SK-N-SH (cell line): Measurements from ENCODE around the gene TRAF4. TPM values are rescaled to one million over a fixed set of nuclear protein-coding genes. Genes with fewer than 3 reads are reported as not detected.

ENCODE experiments used
- CTCF ChIA-PET: fragments of 300-600, 350-600 bp; formaldehyde crosslinking; extraction: SDS; loops from one replicate; lab custom pipeline; 2021; lab: Yijun Ruan, JAX
- POLR2A ChIA-PET: fragments of 350-600 bp; sonication (Branson Sonifier 250); formaldehyde crosslinking; extraction: SDS; loops from one replicate; lab custom pipeline; 2020; ENCODE audit warnings: antibody characterized with exemption, inconsistent platforms; lab: Yijun Ruan, JAX
- DNase-seq: peaks from one replicate; pipeline ENCODE4 v3.0.0; 2012
- H2AFZ ChIP-seq: fragments of 200-600 bp; sonication (generic); 2 replicates; pipeline ENCODE4 v1.8.1; 2016; ENCODE audit warnings: antibody characterized with exemption, mild to moderate bottlenecking, low read depth
- H3F3A ChIP-seq: fragments of 200-600 bp; sonication (generic); replicated peaks from 2 replicates; pipeline ENCODE3; 2016; ENCODE audit warnings: antibody characterized with exemption, mild to moderate bottlenecking; ENCODE audit not compliant: insufficient read depth
- H3K27ac ChIP-seq, 2 experiments: fragments of 200-500 bp in 1 of 2; fragments of 200-600 bp in 1 of 2; sonication (Bioruptor generic) in 1 of 2; sonication (generic), shearing (Covaris generic) in 1 of 2; 2 replicates each; pipeline versions ENCODE4 v1.5.1 to v1.6.1; 2014 to 2016; ENCODE audit warnings: low read depth in 2 of 2, inconsistent platforms in 1 of 2, low read length in 1 of 2, mild to moderate bottlenecking in 1 of 2, mixed read lengths in 1 of 2
- H3K27me3 ChIP-seq: fragments of 200-600 bp; sonication (generic), shearing (Covaris generic); 2 replicates; pipeline ENCODE4 v1.6.1; 2016; ENCODE audit warnings: mixed run types; ENCODE audit not compliant: insufficient read depth
- H3K36me3 ChIP-seq, 2 experiments: fragments of 200-500 bp in 1 of 2; fragments of 200-600 bp in 1 of 2; sonication (Bioruptor generic) in 1 of 2; sonication (generic) in 1 of 2; replicated peaks in 1 of 2; 2 replicates each; pipeline versions ENCODE3 to v1.5.1; 2014 to 2016; ENCODE audit warnings: low read length in 1 of 2, mild to moderate bottlenecking in 1 of 2; ENCODE audit not compliant: insufficient read depth in 2 of 2, control insufficient read depth in 1 of 2
- H3K4me1 ChIP-seq, 2 experiments: fragments of 200-500 bp in 1 of 2; fragments of 200-600 bp in 1 of 2; sonication (Bioruptor generic) in 1 of 2; sonication (generic), shearing (Covaris generic) in 1 of 2; 2 replicates each; pipeline versions ENCODE4 v1.5.1 to v1.6.1; 2014 to 2016; ENCODE audit warnings: low read depth in 1 of 2, low read length in 1 of 2, mixed run types in 1 of 2; ENCODE audit not compliant: insufficient read depth in 2 of 2, control insufficient read depth in 1 of 2
- H3K4me2 ChIP-seq: fragments of 200-600 bp; sonication (generic), shearing (Covaris generic); 2 replicates; pipeline ENCODE4 v1.6.1; 2017; ENCODE audit warnings: mixed run types
- H3K4me3 ChIP-seq, 2 experiments: fragments of 200-500 bp in 1 of 2; fragments of 200-600 bp in 1 of 2; sonication (Bioruptor generic) in 1 of 2; sonication (generic), shearing (Covaris generic) in 1 of 2; 2 replicates each; pipeline versions ENCODE4 v1.5.1 to v1.8.1; 2014 to 2016; ENCODE audit warnings: low read depth in 2 of 2, inconsistent platforms in 1 of 2, low read length in 1 of 2, mild to moderate bottlenecking in 1 of 2, mixed read lengths in 1 of 2, moderate library complexity in 1 of 2
- H3K79me2 ChIP-seq: fragments of 200-600 bp; sonication (generic); 2 replicates; pipeline ENCODE4 v1.8.1; 2017; ENCODE audit warnings: mild to moderate bottlenecking; ENCODE audit not compliant: insufficient read depth
- H3K9ac ChIP-seq: fragments of 200-600 bp; sonication (generic); 2 replicates; pipeline ENCODE4 v1.6.1; 2017; ENCODE audit warnings: mixed run types
- H3K9me2 ChIP-seq: fragments of 200-600 bp; sonication (generic); 2 replicates; pipeline ENCODE4 v1.6.1; 2017; ENCODE audit warnings: mixed run types
- H3K9me3 ChIP-seq: fragments of 200-600 bp; sonication (generic); 2 replicates; pipeline ENCODE4 v1.6.1; 2017; ENCODE audit warnings: mixed run types, mild to moderate bottlenecking, moderate library complexity
- H4K20me1 ChIP-seq: fragments of 200-600 bp; sonication (generic); 2 replicates; pipeline ENCODE4 v1.6.1; 2017; ENCODE audit warnings: mild to moderate bottlenecking, mixed run types; ENCODE audit not compliant: insufficient read depth
- CHD2 ChIP-seq: fragments of 150-350 bp; IDR thresholded peaks from 2 replicates; pipeline ENCODE4 v1.6.1; 2018; ENCODE audit warnings: low read length; ENCODE audit not compliant: partially characterized antibody
- ELF1 ChIP-seq: IDR thresholded peaks from 2 replicates; pipeline ENCODE4 v1.4.0; 2012
- EP300 ChIP-seq, 2 experiments: IDR thresholded peaks; 2 replicates each; pipeline versions ENCODE4 v1.4.0 to v1.6.1; 2012; ENCODE audit warnings: borderline replicate concordance in 1 of 2, low read depth in 1 of 2, low read length in 1 of 2
- EZH2phosphoT487 ChIP-seq: fragments of 200-600 bp; sonication (generic); IDR thresholded peaks from 2 replicates; pipeline ENCODE4 v1.6.1; 2017; ENCODE audit warnings: low read depth, mixed run types, mild to moderate bottlenecking, antibody characterized with exemption, moderate library complexity, borderline replicate concordance
- FOSL2 ChIP-seq: IDR thresholded peaks from 2 replicates; pipeline ENCODE4 v1.4.0; 2012; ENCODE audit warnings: low read depth, mild to moderate bottlenecking, moderate library complexity, borderline replicate concordance
- FOXJ3 ChIP-seq: sonication (generic); formaldehyde crosslinking; IDR thresholded peaks from 2 replicates; pipeline ENCODE4 v1.5.1; 2020; ENCODE audit warnings: mild to moderate bottlenecking, missing genetic modification reagents
- GATA2 ChIP-seq: sonication (generic); formaldehyde crosslinking; IDR thresholded peaks from 2 replicates; pipeline ENCODE4 v1.5.0; 2020; ENCODE audit warnings: mild to moderate bottlenecking, missing genetic modification reagents
- IRF3 ChIP-seq: fragments of 150-350 bp; IDR thresholded peaks from 2 replicates; pipeline ENCODE4 v1.6.1; 2016; ENCODE audit warnings: mild to moderate bottlenecking, low read depth, low read length
- JUND ChIP-seq: IDR thresholded peaks from 2 replicates; pipeline ENCODE4 v1.4.0; 2012
- MAX ChIP-seq: IDR thresholded peaks from 2 replicates; pipeline ENCODE4 v1.4.0; 2012; ENCODE audit warnings: low read depth
- MEF2A ChIP-seq: IDR thresholded peaks from 2 replicates; pipeline ENCODE4 v1.4.0; 2012; ENCODE audit warnings: low read depth, borderline replicate concordance
- MXI1 ChIP-seq: IDR thresholded peaks from 2 replicates; pipeline ENCODE4 v1.6.1; 2012; ENCODE audit warnings: mild to moderate bottlenecking, low read depth, low read length, improper control_type of control experiment
- RAD21 ChIP-seq: IDR thresholded peaks from 2 replicates; pipeline ENCODE4 v1.6.1; 2012; ENCODE audit warnings: mild to moderate bottlenecking, low read length
- REST ChIP-seq: IDR thresholded peaks from 2 replicates; pipeline ENCODE4 v1.6.1; 2012; ENCODE audit warnings: mild to moderate bottlenecking, low read depth, low read length, moderate library complexity
- RXRA ChIP-seq: IDR thresholded peaks from 2 replicates; pipeline ENCODE4 v1.4.0; 2012; ENCODE audit warnings: low read depth, mild to moderate bottlenecking, borderline replicate concordance
- SIN3A ChIP-seq: IDR thresholded peaks from 2 replicates; pipeline ENCODE4 v1.6.1; 2012; ENCODE audit warnings: low read depth, mild to moderate bottlenecking, low read length, moderate library complexity, borderline replicate concordance
- SMC3 ChIP-seq: IDR thresholded peaks from 2 replicates; pipeline ENCODE4 v1.6.1; 2012; ENCODE audit warnings: low read depth, low read length, improper control_type of control experiment
- TCF12 ChIP-seq: IDR thresholded peaks from 2 replicates; pipeline ENCODE4 v1.4.0; 2012
- USF1 ChIP-seq: IDR thresholded peaks from 2 replicates; pipeline ENCODE4 v1.4.0; 2012; ENCODE audit warnings: low read depth, borderline replicate concordance
- WGBS: methylation state at CpG from one replicate; pipeline ENCODE4 v1.1.6; 2017; ENCODE audit warnings: low lambda C conversion rate; 5-methylcytosine and 5-hydroxymethylcytosine counted together
- polyA plus RNA-seq, 3 experiments: library from polyadenylated mRNA; depleted of rRNA; stranded (reverse); fragments of >200 nt; gene quantifications; 2 replicates each; pipeline ENCODE4 v1.2.3, GENCODE V29; 2012

The TRAF4 gene
- polyA plus RNA-seq, 1 of the 3 experiments (the other 2 are of a cell fraction), result 95.7 TPM

GRCh38 chr17:28706471-28707338 lies 37.1 kb upstream of the TRAF4 start:
- CTCF ChIA-PET, result interaction anchor here (0.6 to 3.1 kb wide), 8 partner anchors 18 to 196 kb away, joined by 3 to 17 read pairs (median 3); partner anchors contain the start of gene TLCD1
- peak; percentile 80 for DNase-seq
- H2AFZ ChIP-seq, result no peak overlapping the region
- POLR2A ChIA-PET, result interaction anchor here (1.5 to 1.7 kb wide), 2 partner anchors 13 to 62 kb away, joined by 3 to 11 read pairs; partner anchors contain the start of genes BLTP2 and RPL23A
- WGBS, result 53% methylated on average over 5 of the region's 7 CpGs
- no peaks in the 10 kb centered on the region for H3K27me3 ChIP-seq
- no peak overlapping the region for H3K4me2 ChIP-seq
- peaks cover 9% of the 10 kb centered on the region; the same call in 1 of the 2 replicates for H3K79me2 ChIP-seq
- no peak overlapping the region for H3K4me3 ChIP-seq
- H3K9me3 ChIP-seq, result no peaks in the 10 kb centered on the region
- no peaks in the 10 kb centered on the region for H3K9me2 ChIP-seq
- H3K4me1 ChIP-seq, result peaks cover 0 to 17% of the 10 kb centered on the region in 2 experiments; a peak in 2 of 4 replicates
- TF ChIP-seq ELF1, result no peak
- peak; percentile 59; the same call in 1 of the 2 replicates for TF ChIP-seq GATA2 (CRISPR knock-in tag)
- TF ChIP-seq EP300 (IDR thresholded peaks at IDR 0.05; ENCODE audit: borderline replicate concordance in 1 of 2, low read depth in 1 of 2, low read length in 1 of 2), result no peak
- TF ChIP-seq MXI1, result peak; percentile 76; the same call in 1 of the 2 replicates
- TF ChIP-seq FOXJ3 (CRISPR knock-in tag), result 0 out of 2 replicates have a peak, but pooled peaks have one; percentile 22
- peak; percentile 18; the same call in 1 of the 2 replicates for TF ChIP-seq SMC3
- no peak for TF ChIP-seq IRF3
- TF ChIP-seq RAD21, result peak; percentile 35
- no peak for TF ChIP-seq MEF2A
- TF ChIP-seq, all 33 proteins: peak for 5
- Histone ChIP-seq H3K9ac (no peak overlapping the region), H3K36me3 (peaks cover 5 to 23% of the 10 kb centered on the region in 2 experiments), H4K20me1 (no peaks in the 10 kb centered on the region), H3F3A (peaks cover 29% of the 10 kb centered on the region), H3K27ac (peak overlapping the region in 1 of 2 experiments; percentile 53; a peak in 1 of 4 replicates)

GRCh38 chr17:28707339-28707720 lies 36.5 kb upstream of the TRAF4 start:
- Histone ChIP-seq H3K79me2 (peaks cover 9% of the 10 kb centered on the region; the same call in 1 of the 2 replicates), H3K27me3 (no peaks in the 10 kb centered on the region), H3F3A (peaks cover 29% of the 10 kb centered on the region), H3K27ac (peak overlapping the region in 1 of 2 experiments; percentile 26; a peak in 1 of 4 replicates), H2AFZ (no peak overlapping the region), H3K4me1 (peaks cover 0 to 17% of the 10 kb centered on the region in 2 experiments; a peak in 2 of 4 replicates), H3K9me3 (no peaks in the 10 kb centered on the region), H3K9me2 (no peaks in the 10 kb centered on the region), H4K20me1 (no peaks in the 10 kb centered on the region), H3K9ac (no peak overlapping the region), H3K4me3 (no peak overlapping the region), H3K4me2 (no peak overlapping the region), H3K36me3 (peaks cover 5 to 18% of the 10 kb centered on the region in 2 experiments)
- 100% methylated on average over 2 of the region's 2 CpGs for WGBS
- CTCF ChIA-PET, result interaction anchor here (0.8 to 3.1 kb wide), 4 partner anchors 20 to 195 kb away, joined by 3 to 17 read pairs (median 3); partner anchors contain the start of gene TLCD1
- POLR2A ChIA-PET, result interaction anchor here (1.5 to 1.7 kb wide), 2 partner anchors 12 to 63 kb away, joined by 3 to 11 read pairs; partner anchors contain the start of genes BLTP2 and RPL23A
- DNase-seq, result no peak
- TF ChIP-seq EZH2phosphoT487, result no peak
- TF ChIP-seq SMC3, result no peak
- TF ChIP-seq CHD2, result no peak
- TF ChIP-seq USF1, result no peak
- no peak for TF ChIP-seq TCF12
- no peak for TF ChIP-seq MEF2A
- TF ChIP-seq ELF1, result no peak
- TF ChIP-seq SIN3A, result no peak
- no peak for TF ChIP-seq FOSL2
- TF ChIP-seq RXRA, result no peak
- TF ChIP-seq MAX, result no peak
- no peak for TF ChIP-seq GATA2 (CRISPR knock-in tag)
- TF ChIP-seq JUND, result no peak
- TF ChIP-seq REST, result no peak
